ENCODE measurements around the gene LIPH. TPM values are rescaled to one million over a fixed set of nuclear protein-coding genes. Genes with fewer than 3 reads are reported as not detected.

LIPH gene
- total RNA-seq: 1 to 10 TPM in 1 of 4 donors, under 1 TPM in 2, not detected in 1; 0.31 to 1.2 (median 0.58) TPM

- Histone ChIP-seq H3K27me3 (no peaks in the 10 kb centered on the region), H3K27ac (no peak within 1 kb of the TSS), H3K4me1 (peaks cover 0 to 8% (median 0%) of the 10 kb centered on the region in 3 donors), H3K9me3 (no peaks in the 10 kb centered on the region), H3K4me3 (no peak within 1 kb of the TSS), H3K36me3 (no peaks in the 10 kb centered on the region)
- no peak for ATAC-seq
- TF ChIP-seq EP300 (IDR thresholded peaks at IDR 0.05): no peak
- TF ChIP-seq, protein P1, sequence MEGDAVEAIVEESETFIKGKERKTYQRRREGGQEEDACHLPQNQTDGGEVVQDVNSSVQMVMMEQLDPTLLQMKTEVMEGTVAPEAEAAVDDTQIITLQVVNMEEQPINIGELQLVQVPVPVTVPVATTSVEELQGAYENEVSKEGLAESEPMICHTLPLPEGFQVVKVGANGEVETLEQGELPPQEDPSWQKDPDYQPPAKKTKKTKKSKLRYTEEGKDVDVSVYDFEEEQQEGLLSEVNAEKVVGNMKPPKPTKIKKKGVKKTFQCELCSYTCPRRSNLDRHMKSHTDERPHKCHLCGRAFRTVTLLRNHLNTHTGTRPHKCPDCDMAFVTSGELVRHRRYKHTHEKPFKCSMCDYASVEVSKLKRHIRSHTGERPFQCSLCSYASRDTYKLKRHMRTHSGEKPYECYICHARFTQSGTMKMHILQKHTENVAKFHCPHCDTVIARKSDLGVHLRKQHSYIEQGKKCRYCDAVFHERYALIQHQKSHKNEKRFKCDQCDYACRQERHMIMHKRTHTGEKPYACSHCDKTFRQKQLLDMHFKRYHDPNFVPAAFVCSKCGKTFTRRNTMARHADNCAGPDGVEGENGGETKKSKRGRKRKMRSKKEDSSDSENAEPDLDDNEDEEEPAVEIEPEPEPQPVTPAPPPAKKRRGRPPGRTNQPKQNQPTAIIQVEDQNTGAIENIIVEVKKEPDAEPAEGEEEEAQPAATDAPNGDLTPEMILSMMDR (IDR thresholded peaks at IDR 0.05): no peak
- no peak for TF ChIP-seq POLR2AphosphoS5 (IDR thresholded peaks at IDR 0.05)
- no peak for TF ChIP-seq POLR2A (IDR thresholded peaks at IDR 0.05)
- WGBS, 2 donors (ENCODE audit: low coverage in 1 of 2): 42 to 50% methylated on average over 4 to 6 of the region's 6 CpGs
These were observed at the start of gene LIPH for GRCh38 chr3:185552358-185552877. Gene LIPH (minus strand): TSS chr3:185552588. CDS start chr3:185552471, 117 bp downstream.

DNA sequence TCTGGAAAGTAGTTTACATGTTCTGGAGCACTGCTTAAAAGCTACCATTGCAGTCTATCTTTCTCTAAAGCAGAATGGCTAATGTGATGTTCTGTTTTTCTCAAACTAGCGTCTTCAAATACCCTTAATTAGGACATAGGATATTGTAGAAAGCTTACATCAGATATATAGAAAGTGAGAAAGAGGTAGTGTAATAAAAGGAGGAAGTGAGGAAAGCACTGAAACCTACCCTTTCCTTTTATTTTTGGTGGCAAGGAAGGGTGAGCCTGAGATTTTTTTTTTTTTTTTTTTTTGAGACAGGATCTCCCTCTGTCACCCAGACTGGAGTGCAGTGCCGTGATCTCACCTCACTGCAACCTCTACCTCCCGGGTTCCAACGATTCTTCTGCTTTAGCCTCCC lies 43.1 kb upstream of the LIPH start:
- no peaks in the 10 kb centered on the region for H3K9me3 ChIP-seq
- ATAC-seq: no peak
- H3K4me1 ChIP-seq: no peaks in the 10 kb centered on the region
- 77 to 80% methylated on average over 3 to 4 of the region's 4 CpGs for WGBS, 2 donors (ENCODE audit: low coverage in 1 of 2)
- TF ChIP-seq POLR2A (IDR thresholded peaks at IDR 0.05) (no peak), EP300 (IDR thresholded peaks at IDR 0.05) (no peak), POLR2AphosphoS5 (IDR thresholded peaks at IDR 0.05) (no peak)
- TF ChIP-seq, protein P1 (IDR thresholded peaks at IDR 0.05): no peak
- no peak overlapping the region for H3K4me3 ChIP-seq
- no peaks in the 10 kb centered on the region for H3K27me3 ChIP-seq
- peaks cover 0 to 97% of the 10 kb centered on the region in 2 donors for H3K36me3 ChIP-seq
- no peak overlapping the region for H3K27ac ChIP-seq

DNA sequence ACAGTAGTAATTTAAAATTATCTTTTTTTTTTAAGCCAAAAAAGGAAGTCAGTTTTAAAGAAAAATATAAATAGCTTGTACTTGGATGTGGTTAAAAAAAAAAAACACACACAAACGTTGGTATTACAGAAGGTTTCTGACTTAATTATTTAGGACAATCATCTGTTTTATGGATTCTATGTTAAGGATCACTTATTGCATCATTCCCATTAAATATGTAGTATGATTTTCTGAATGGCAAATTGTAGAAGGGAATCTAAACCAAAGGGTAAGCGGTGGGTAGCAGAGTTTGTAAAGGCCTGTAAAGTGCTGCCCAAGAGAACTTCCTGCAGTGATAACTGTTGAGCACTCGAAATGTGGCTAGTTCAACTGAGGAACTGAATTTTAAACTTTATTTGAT lies 41.7 kb upstream of the LIPH start:
- peaks cover 0 to 8% (median 0%) of the 10 kb centered on the region in 3 donors for H3K4me1 ChIP-seq
- peaks cover 0 to 88% of the 10 kb centered on the region in 2 donors for H3K36me3 ChIP-seq
- no peaks in the 10 kb centered on the region for H3K9me3 ChIP-seq
- 62 to 74% methylated on average over 3 of the region's 3 CpGs for WGBS, 2 donors (ENCODE audit: low coverage in 1 of 2)
- H3K27ac ChIP-seq: no peak overlapping the region
- H3K27me3 ChIP-seq: no peaks in the 10 kb centered on the region
- no peak for TF ChIP-seq POLR2A (IDR thresholded peaks at IDR 0.05)
- TF ChIP-seq, protein P1 (IDR thresholded peaks at IDR 0.05): no peak
- no peak overlapping the region for H3K4me3 ChIP-seq
- no peak for ATAC-seq

- no peaks in the 10 kb centered on the region for H3K27me3 ChIP-seq
- ATAC-seq: no peak
- TF ChIP-seq, protein P1 (IDR thresholded peaks at IDR 0.05): no peak
- TF ChIP-seq POLR2A (IDR thresholded peaks at IDR 0.05) (no peak), POLR2AphosphoS5 (IDR thresholded peaks at IDR 0.05) (no peak), EP300 (IDR thresholded peaks at IDR 0.05) (no peak)
- H3K9me3 ChIP-seq: no peaks in the 10 kb centered on the region
- peak overlapping the region; percentile 97 to 100 (median 98) for H3K27ac ChIP-seq
- WGBS, 2 donors (ENCODE audit: low coverage in 1 of 2): 0% methylated on average over 5 of the region's 7 CpGs; no CpG with 5 or more reads in 1 of the 2 donors
- H3K4me1 ChIP-seq: peaks cover 0 to 41% (median 12%) of the 10 kb centered on the region in 3 donors
- peak overlapping the region; percentile 84 to 98 for H3K4me3 ChIP-seq
- H3K36me3 ChIP-seq: peaks cover 0 to 16% of the 10 kb centered on the region in 2 donors
These were observed 34.3 kb upstream of the LIPH start for GRCh38 chr3:185586686-185587039.

Data from gastroesophageal sphincter (tissue), 4 donors.